Mucosa of descending colon (tissue), 3 donors: ENCODE data around the gene IFTAP. TPM values are rescaled to one million over a fixed set of nuclear protein-coding genes. Genes with fewer than 3 reads are reported as not detected.
A peak's percentile ranks its signal among the peaks of the same experiment; 100 is the strongest.

Experiments
- ATAC-seq: fragments of 200-7000 bp; cut with Tn5 transposase; one replicate; pipeline ENCODE4 v1.9.1; 2020; ENCODE audit warnings: mild to moderate bottlenecking, moderate library complexity
- DNase-seq, 3 donors: peaks; one replicate each; pipeline ENCODE4 v3.0.0-alpha.2; 2020
- H3K36me3 ChIP-seq: fragments of 200-600 bp; one replicate; pipeline ENCODE4 v1.8.0; 2021; ENCODE audit warnings: low read depth, mild to moderate bottlenecking
- H3K4me1 ChIP-seq: fragments of 200-600 bp; one replicate; pipeline ENCODE4 v1.8.0; 2021; ENCODE audit warnings: low read depth, mild to moderate bottlenecking
- H3K4me3 ChIP-seq: fragments of 200-600 bp; one replicate; pipeline ENCODE4 v1.8.0; 2021; ENCODE audit warnings: mild to moderate bottlenecking
- H3K9me3 ChIP-seq: fragments of 200-600 bp; one replicate; pipeline ENCODE4 v1.8.0; 2021; ENCODE audit warnings: mild to moderate bottlenecking
- CTCF ChIP-seq: fragments of 200-600 bp; IDR thresholded peaks from one replicate; pipeline ENCODE4 v1.8.0; 2022; ENCODE audit warnings: antibody characterized with exemption, mild to moderate bottlenecking
- intact Hi-C, 2 donors: fragments of 100-400 bp; cut with DNase I in 1 of 2; cut with micrococcal nuclease in 1 of 2; formaldehyde crosslinking; loops; one replicate each; pipeline versions ENCODE4 v1.11.0 to v1.11.1; 2022; cut with DNase I, micrococcal nuclease
- total RNA-seq, 3 donors: library from RNA; stranded (reverse); fragmentation: NEBNext Ultra II Directional in 2 of 3; extraction: Animal tissue kit (Norgen Biotek cat#: 25700) in 2 of 3; gene quantifications; one replicate each; pipeline versions ENCODE4 v1.2.1 to v1.2.4, GENCODE V29; 2021 to 2023
- donor health status: DM: no; HTN: no; CAD: no; lungs with moderate emphysema.
- donor health status: DM: no; HTN: no; CAD: no.
- donor health status: DM: no; HTN: yes; CAD: no.

IFTAP gene
- total RNA-seq, 3 donors from 2014 or later, result 4.5 to 23.0 (median 9.3) TPM

GRCh38 chr11:36564376-36565030 is 29.8 kb upstream of the IFTAP start:
- Histone ChIP-seq H3K36me3 (no peaks in the 10 kb centered on the region), H3K9me3 (no peaks in the 10 kb centered on the region), H3K4me3 (no peak overlapping the region), H3K4me1 (no peaks in the 10 kb centered on the region)
- DNase-seq (peak in 2 of 3 donors; percentile 26 to 73), ATAC-seq (peak; percentile 70)
- TF ChIP-seq CTCF, result no peak
- intact Hi-C loops, result loop anchor here (5.0 kb wide), 1 partner anchor 108 kb away; no protein-coding TSS in a partner anchor

- no peak for ATAC-seq
- H3K4me3 ChIP-seq, result no peak overlapping the region
- no peaks in the 10 kb centered on the region for H3K9me3 ChIP-seq
- intact Hi-C loops, result no loop called here
- no peak for TF ChIP-seq CTCF
- H3K4me1 ChIP-seq, result no peaks in the 10 kb centered on the region
- no peaks in the 10 kb centered on the region for H3K36me3 ChIP-seq
- no peak for DNase-seq
Observed at GRCh38 chr11:36565031-36565610, 29.2 kb upstream of the IFTAP start.

- ATAC-seq (no peak), DNase-seq (no peak)
- Histone ChIP-seq H3K4me1 (no peaks in the 10 kb centered on the region), H3K4me3 (no peak overlapping the region), H3K36me3 (no peaks in the 10 kb centered on the region), H3K9me3 (no peaks in the 10 kb centered on the region)
- intact Hi-C loops, result no loop called here
- TF ChIP-seq CTCF, result no peak
Observed at GRCh38 chr11:36566407-36567053, 27.8 kb upstream of the IFTAP start.

GRCh38 chr11:36567694-36568093 is 26.6 kb upstream of the IFTAP start, which contains the start of gene RAG1:
Gene RAG1 (plus strand): TSS chr11:36568007. CDS start chr11:36573305, 5,298 bp downstream.
- Histone ChIP-seq H3K4me1 (no peaks in the 10 kb centered on the region), H3K4me3 (no peak within 1 kb of the TSS), H3K36me3 (no peaks in the 10 kb centered on the region), H3K9me3 (no peaks in the 10 kb centered on the region)
- DNase-seq (no peak), ATAC-seq (no peak)
- no peak for TF ChIP-seq CTCF
- intact Hi-C loops, result no loop called here

GRCh38 chr11:36569095-36569494 is 25.2 kb upstream of the IFTAP start:
- Histone ChIP-seq H3K9me3 (no peaks in the 10 kb centered on the region), H3K36me3 (no peaks in the 10 kb centered on the region), H3K4me1 (no peaks in the 10 kb centered on the region), H3K4me3 (no peak overlapping the region)
- ATAC-seq (no peak), DNase-seq (no peak)
- intact Hi-C loops, result no loop called here
- TF ChIP-seq CTCF, result no peak
